Keratinocyte (primary cell): ENCODE measurements around the gene RGL1. TPM values are rescaled to one million over a fixed set of nuclear protein-coding genes. Genes with fewer than 3 reads are reported as not detected.

Experiments used
- DNase-seq: peaks from one replicate; pipeline ENCODE4 v3.0.0-alpha.2; 2011; ENCODE audit warnings: low read depth, missing footprints, low spot score
- FAIRE-seq: peaks from 2 replicates; lab custom pipeline; 2011; peaks lifted over from hg19 to GRCh38; lab: Jason Lieb, UNC
- H2AFZ ChIP-seq: 2 replicates; pipeline ENCODE4 v1.6.0; 2012; ENCODE audit warnings: low read length, control low read depth, inconsistent platforms; ENCODE audit not compliant: control insufficient read depth
- H3K27ac ChIP-seq: 2 replicates; pipeline ENCODE4 v1.5.1; 2011; ENCODE audit warnings: low read length; ENCODE audit not compliant: control insufficient read depth, insufficient read depth
- H3K27me3 ChIP-seq: 3 replicates; pipeline ENCODE4 v1.6.0; 2011; ENCODE audit warnings: low read length; ENCODE audit not compliant: control insufficient read depth, insufficient read depth; ENCODE audit errors: extremely low read depth
- H3K36me3 ChIP-seq, 2 experiments: 2 replicates in 1 of 2; 3 replicates in 1 of 2; pipeline ENCODE4 v1.5.1; 2011; ENCODE audit warnings: low read length in 2 of 2, mild to moderate bottlenecking in 1 of 2; ENCODE audit not compliant: control insufficient read depth in 2 of 2, insufficient read depth in 2 of 2; ENCODE audit errors: extremely low read depth in 1 of 2
- H3K4me1 ChIP-seq: 3 replicates; pipeline ENCODE4 v1.5.1; 2011; ENCODE audit warnings: low read length; ENCODE audit not compliant: control insufficient read depth, insufficient read depth; ENCODE audit errors: extremely low read depth
- H3K4me2 ChIP-seq: 3 replicates; pipeline ENCODE4 v1.6.0; 2011; ENCODE audit warnings: low read depth, low read length; ENCODE audit not compliant: control insufficient read depth, insufficient read depth; ENCODE audit errors: extremely low read depth
- H3K4me3 ChIP-seq, 3 experiments: fragments of 200-600 bp in 1 of 3; sonication (generic) in 1 of 3; 2 replicates in 2 of 3; 3 replicates in 1 of 3; pipeline ENCODE4 v1.5.1; 2011 to 2016; ENCODE audit warnings: low read length in 3 of 3, mild to moderate bottlenecking in 3 of 3, control low read depth in 2 of 3, inconsistent platforms in 1 of 3, low read depth in 1 of 3, mixed read lengths in 1 of 3, mixed run types in 1 of 3, moderate library complexity in 1 of 3; ENCODE audit not compliant: control insufficient read depth in 2 of 3, insufficient read depth in 2 of 3; ENCODE audit errors: extremely low read depth in 1 of 3
- H3K79me2 ChIP-seq: 2 replicates; pipeline ENCODE4 v1.6.0; 2012; ENCODE audit warnings: low read length; ENCODE audit not compliant: control insufficient read depth, insufficient read depth
- H3K9ac ChIP-seq: 3 replicates; pipeline ENCODE4 v1.6.0; 2011; ENCODE audit warnings: low read length; ENCODE audit not compliant: control insufficient read depth, insufficient read depth; ENCODE audit errors: extremely low read depth
- H3K9me1 ChIP-seq: 3 replicates; pipeline ENCODE4 v1.6.0; 2011; ENCODE audit warnings: low read length; ENCODE audit not compliant: control insufficient read depth, insufficient read depth; ENCODE audit errors: extremely low read depth
- H3K9me3 ChIP-seq: 2 replicates; pipeline ENCODE4 v1.5.1; 2012; ENCODE audit warnings: low read depth, low read length; ENCODE audit not compliant: control insufficient read depth
- H4K20me1 ChIP-seq: 3 replicates; pipeline ENCODE4 v1.6.0; 2011; ENCODE audit warnings: low read length; ENCODE audit not compliant: control insufficient read depth, insufficient read depth; ENCODE audit errors: extremely low read depth
- CTCF ChIP-seq, 3 experiments: IDR thresholded peaks in 1 of 3; conservative IDR thresholded peaks in 1 of 3; optimal IDR thresholded peaks in 1 of 3; 2 replicates in 2 of 3; 3 replicates in 1 of 3; pipeline versions ENCODE3 to v1.5.1; 2011; ENCODE audit warnings: low read length in 3 of 3, mild to moderate bottlenecking in 3 of 3, moderate library complexity in 2 of 3, control low read depth in 1 of 3, inconsistent platforms in 1 of 3; ENCODE audit not compliant: insufficient read depth in 2 of 3; ENCODE audit errors: extremely low read depth in 1 of 3
- EZH2 ChIP-seq: IDR thresholded peaks from one replicate; pipeline ENCODE4 v1.6.1; 2012; ENCODE audit warnings: inconsistent platforms, mild to moderate bottlenecking, low read length, moderate library complexity
- dilution Hi-C: fragments of 300-500 bp; cut with MboI; formaldehyde crosslinking; loops from one replicate; pipeline ENCODE4 v1.7.0; 2020; ENCODE audit warnings: low sequenced_read_pairs; ENCODE audit not compliant: extremely low pct_ligation_motif_present
- polyA plus RNA-seq, 5 experiments: library from polyadenylated mRNA; depleted of rRNA in 3 of 5; stranded (reverse) in 3 of 5; stranded (forward) in 1 of 5; unstranded in 1 of 5; fragments of >200 nt; gene quantifications; 1 replicate in 1 of 5; 2 replicates in 3 of 5; 3 replicates in 1 of 5; pipeline versions ENCODE4 v1.2.1 to v1.2.3, GENCODE V29; 2011 to 2012; ENCODE audit warnings: missing spikeins in 2 of 5, low read depth in 1 of 5, low replicate concordance in 1 of 5

RGL1 gene
- polyA plus RNA-seq, 1 donor (not counting 4 experiments of a cell fraction or from before 2014, with no cell fraction given), result 1.2 TPM

GRCh38 chr1:183918589-183918988 lies 113.7 kb downstream of the RGL1 start:
- H3K27ac ChIP-seq, result no peak overlapping the region
- FAIRE-seq, result no peak
- H3K9me3 ChIP-seq, result no peaks in the 10 kb centered on the region
- no peaks in the 10 kb centered on the region for H3K27me3 ChIP-seq
- H2AFZ ChIP-seq, result no peak overlapping the region
- no peak for DNase-seq
- no peak for TF ChIP-seq EZH2
- H4K20me1 ChIP-seq, result no peaks in the 10 kb centered on the region
- H3K79me2 ChIP-seq, result no peaks in the 10 kb centered on the region
- H3K9me1 ChIP-seq, result no peaks in the 10 kb centered on the region
- H3K4me2 ChIP-seq, result no peak overlapping the region
- dilution Hi-C loops, result no loop called here
- no peaks in the 10 kb centered on the region for H3K36me3 ChIP-seq
- no peak overlapping the region for H3K4me3 ChIP-seq
- H3K9ac ChIP-seq, result no peak overlapping the region
- H3K4me1 ChIP-seq, result peaks cover 13% of the 10 kb centered on the region

- FAIRE-seq (no peak), DNase-seq (no peak)
- no peaks in the 10 kb centered on the region for H3K9me1 ChIP-seq
- H4K20me1 ChIP-seq, result no peaks in the 10 kb centered on the region
- H3K79me2 ChIP-seq, result no peaks in the 10 kb centered on the region
- H2AFZ ChIP-seq, result no peak overlapping the region
- no peak for TF ChIP-seq EZH2
- no peak for TF ChIP-seq CTCF (optimal IDR thresholded peaks at IDR 0.05 in 1 of 3, IDR thresholded peaks at IDR 0.05 in 1 of 3, conservative IDR thresholded peaks at IDR 0.05 in 1 of 3; ENCODE audit: extremely low read depth in 1 of 3, insufficient read depth in 2 of 3, low read length in 3 of 3)
- dilution Hi-C loops, result no loop called here
- H3K9me3 ChIP-seq, result no peaks in the 10 kb centered on the region
- no peaks in the 10 kb centered on the region for H3K36me3 ChIP-seq
- peaks cover 8% of the 10 kb centered on the region for H3K4me1 ChIP-seq
- H3K27me3 ChIP-seq, result no peaks in the 10 kb centered on the region
- no peak overlapping the region for H3K4me3 ChIP-seq
- H3K9ac ChIP-seq, result no peak overlapping the region
- H3K27ac ChIP-seq, result no peak overlapping the region
- no peak overlapping the region for H3K4me2 ChIP-seq
Observed at GRCh38 chr1:183920651-183921050, 115.7 kb downstream of the RGL1 start.

- Histone ChIP-seq H3K9me3 (no peaks in the 10 kb centered on the region), H3K9me1 (no peaks in the 10 kb centered on the region), H3K27ac (no peak overlapping the region), H3K9ac (no peak overlapping the region), H2AFZ (no peak overlapping the region), H3K4me3 (no peak overlapping the region), H4K20me1 (no peaks in the 10 kb centered on the region), H3K36me3 (no peaks in the 10 kb centered on the region), H3K27me3 (no peaks in the 10 kb centered on the region), H3K4me1 (no peaks in the 10 kb centered on the region), H3K4me2 (no peak overlapping the region), H3K79me2 (no peaks in the 10 kb centered on the region)
- DNase-seq (no peak), FAIRE-seq (no peak)
- TF ChIP-seq CTCF (optimal IDR thresholded peaks at IDR 0.05 in 1 of 3, IDR thresholded peaks at IDR 0.05 in 1 of 3, conservative IDR thresholded peaks at IDR 0.05 in 1 of 3; ENCODE audit: extremely low read depth in 1 of 3, insufficient read depth in 2 of 3, low read length in 3 of 3) (peak in 1 of 3 experiments; percentile 15), EZH2 (no peak)
- dilution Hi-C loops, result no loop called here
Observed at GRCh38 chr1:183922197-183922596, 117.3 kb downstream of the RGL1 start.
